Embryonic facial prominence (tissue), 1 donor: ENCODE results near the gene CPEB2.

Source experiments
- DNase-seq: peaks from one replicate; pipeline ENCODE4 v3.0.0-alpha.2; 2016; ENCODE audit errors: extremely low spot score

Gene CPEB2

DNA sequence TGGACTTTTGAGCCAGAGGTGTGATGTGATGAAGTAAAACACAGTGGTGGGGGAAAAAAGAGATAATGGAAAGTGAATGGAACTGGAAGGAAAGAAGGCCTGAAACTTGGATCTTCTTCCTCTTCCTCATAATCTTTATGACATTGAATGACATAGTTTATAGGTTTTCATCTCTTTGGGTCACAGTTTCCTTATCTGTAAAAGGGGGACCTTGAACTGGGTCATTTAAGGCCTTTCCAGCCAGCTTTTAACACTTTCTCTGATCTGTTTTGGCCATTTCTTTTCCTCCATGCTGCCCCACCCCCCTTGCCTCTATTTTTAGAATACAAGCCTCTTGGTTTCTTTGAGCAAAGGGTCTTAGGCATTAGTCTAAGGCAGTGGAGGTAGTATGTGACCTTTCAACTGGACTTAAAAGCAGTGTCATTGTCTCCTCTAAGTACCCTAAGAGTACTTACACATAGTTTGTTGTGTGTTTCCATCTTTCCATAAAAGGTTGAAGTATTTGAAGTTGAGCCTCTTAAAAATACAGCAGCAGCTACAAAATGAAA is 7.8 kb downstream of the CPEB2 start:
- no peak for DNase-seq

DNA sequence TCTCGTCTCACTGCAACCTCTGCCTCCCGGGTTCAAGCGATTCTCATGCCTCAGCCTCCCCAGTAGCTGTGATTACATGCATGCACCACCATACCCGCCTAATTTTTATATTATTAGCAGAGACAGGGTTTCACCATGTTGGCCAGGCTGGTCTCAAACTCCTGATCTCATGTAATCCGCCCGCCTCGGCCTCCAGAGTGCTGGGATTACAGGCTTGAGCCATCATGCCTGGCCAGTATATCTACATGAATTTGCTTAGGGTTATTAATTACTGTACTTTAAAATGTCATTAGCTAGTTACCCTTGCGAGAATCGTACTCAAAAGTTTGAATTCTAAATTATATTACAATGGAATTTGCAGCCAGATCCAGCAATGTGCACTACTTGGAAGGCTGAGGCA is 8.9 kb downstream of the CPEB2 start:
- no peak for DNase-seq

DNA sequence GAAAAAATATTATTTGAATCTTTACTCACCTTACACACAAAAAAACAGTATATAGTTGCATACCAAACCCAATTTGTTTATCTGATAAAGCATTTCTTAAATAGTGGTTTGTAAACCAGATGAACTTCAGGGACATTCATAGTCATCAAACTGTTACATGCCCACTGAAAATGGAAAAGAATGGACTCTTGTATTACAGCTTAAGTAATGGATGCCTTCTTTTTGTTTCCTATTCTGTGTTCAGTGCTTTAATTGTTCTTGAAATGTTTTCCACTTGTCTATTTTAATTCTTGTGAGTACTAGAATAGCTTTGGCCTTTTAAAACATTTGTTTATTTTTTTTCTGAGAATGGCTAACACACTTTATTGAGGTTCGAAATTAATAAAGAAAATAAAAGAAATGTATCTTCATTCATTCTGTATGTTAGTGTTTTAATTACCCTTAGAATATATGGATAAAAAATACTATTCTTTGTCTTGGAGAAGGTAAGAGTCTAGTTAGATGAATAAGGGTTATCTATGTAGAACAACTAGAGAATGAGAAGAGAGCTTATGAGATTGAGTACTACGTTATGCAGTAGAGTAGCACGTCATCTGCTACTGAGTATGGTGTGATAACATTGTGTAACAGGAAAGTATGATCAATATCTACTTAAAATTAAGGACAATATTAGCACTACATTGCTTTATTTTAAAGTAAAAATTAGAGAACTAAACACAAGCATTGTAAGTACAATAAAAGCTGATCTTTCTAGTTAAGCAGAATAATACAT is 9.9 kb downstream of the CPEB2 start:
- no peak for DNase-seq

DNA sequence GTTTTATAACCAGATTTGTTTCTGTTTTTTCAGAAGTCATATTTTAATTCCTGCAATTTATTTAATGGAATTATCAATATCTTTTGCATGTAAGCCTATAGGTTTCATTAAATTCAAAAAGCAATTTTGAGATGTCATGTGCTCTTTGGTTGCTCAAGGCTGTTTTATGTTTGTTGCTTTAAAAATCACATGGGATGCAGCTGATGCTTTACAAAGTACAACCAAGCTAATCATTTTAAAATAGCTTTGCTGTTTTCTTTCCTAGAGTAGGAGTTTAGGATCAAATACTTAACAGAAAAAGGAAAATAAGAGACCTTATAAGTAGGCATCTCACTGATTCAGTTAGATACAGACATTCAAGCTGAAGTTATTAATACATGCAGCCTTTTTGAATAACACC is 11.3 kb downstream of the CPEB2 start:
- DNase-seq, result no peak

DNA sequence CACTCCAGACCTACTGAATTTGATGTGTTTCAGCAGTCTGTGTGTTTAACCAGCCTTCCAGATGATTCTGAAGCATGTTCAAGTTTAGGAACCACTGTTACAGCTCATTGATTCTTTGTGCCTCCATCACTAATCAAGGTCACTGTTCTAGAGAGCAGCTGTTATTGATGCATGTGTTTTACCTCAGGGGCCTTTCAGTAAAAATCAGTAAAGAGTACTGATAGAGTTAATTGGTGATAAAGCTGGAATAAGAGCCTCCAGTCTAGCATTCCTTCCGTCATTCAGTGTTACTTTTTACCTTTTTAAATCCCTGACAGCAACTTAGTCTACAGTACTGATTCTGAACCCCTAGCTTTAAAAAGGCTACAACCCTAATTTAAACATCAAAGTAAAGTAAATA is 12.9 kb downstream of the CPEB2 start:
- DNase-seq, result no peak

DNA sequence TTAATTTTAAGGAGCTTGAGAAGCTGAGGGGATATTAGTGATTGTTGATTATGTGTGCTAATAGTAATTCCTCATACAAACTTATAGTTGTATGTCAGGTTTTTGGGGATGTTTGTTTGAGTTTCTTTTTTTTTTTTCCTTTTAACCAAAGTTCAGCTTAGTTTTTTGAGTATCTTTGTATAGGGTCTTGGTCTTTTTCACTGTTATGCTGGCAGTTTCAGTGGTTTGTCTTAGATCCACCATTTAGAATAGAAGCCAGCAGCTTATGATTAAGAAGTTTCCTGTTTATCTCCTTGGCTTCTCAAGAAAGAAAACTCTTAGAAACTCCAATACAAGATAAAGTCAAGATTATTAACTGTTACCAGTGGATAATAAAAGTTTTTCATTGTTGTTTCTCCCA is 16.1 kb downstream of the CPEB2 start:
- DNase-seq, result no peak

DNA sequence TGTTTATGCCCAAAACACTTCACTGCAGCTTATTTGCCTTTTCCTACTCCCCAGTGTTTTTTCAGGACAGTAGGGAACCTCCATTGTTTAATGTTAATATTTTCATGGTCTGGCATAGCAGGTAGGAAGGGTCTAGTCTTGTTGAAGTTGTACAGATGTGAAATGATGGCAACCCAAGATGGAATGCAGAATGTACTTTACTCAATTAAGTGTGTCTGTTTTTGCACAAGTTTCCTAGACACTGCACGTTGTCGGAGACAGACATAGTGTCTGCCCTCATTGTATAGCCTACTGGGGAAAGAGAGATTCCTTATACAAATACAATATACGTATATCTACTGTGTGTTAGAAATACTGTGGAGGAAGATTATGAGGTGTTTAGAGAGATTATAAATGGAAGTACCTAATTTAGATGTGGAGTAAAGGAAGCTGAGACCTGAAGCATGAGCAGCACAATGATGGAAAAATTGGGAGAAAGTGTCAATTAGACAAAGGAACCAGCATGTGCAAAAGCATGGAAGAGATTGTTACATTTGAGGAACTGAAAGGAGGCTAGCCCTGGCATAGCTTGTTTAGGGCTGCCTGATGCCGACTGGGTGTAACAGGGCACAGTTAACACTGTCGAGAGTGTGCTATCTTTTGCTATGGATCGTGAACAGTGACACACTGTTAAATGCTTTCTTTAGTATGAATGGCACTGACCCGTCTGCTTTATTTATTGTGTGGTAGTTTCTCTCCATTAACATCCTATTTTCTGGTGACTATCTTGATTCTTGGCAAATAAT is 18.4 kb downstream of the CPEB2 start:
- DNase-seq, result no peak

DNA sequence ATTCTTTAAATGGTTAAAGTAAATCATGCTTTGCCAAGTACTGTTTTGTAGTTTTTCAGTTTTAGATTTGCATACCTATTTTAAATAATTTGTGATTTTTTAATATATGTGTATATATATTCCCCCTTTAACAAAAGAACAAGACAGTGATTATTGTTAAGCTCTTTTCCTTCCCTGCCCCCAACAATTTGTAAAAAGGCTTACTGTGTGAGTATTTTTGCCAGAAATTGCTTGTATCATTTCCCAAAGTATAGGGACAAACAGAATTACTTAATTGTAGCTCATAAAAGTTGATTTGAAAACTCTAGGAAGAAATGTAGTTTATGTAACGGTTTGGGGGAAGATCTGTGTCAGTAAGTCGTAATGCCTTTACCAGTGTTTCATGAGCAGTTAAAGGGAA is 19.0 kb downstream of the CPEB2 start:
- no peak for DNase-seq

DNA sequence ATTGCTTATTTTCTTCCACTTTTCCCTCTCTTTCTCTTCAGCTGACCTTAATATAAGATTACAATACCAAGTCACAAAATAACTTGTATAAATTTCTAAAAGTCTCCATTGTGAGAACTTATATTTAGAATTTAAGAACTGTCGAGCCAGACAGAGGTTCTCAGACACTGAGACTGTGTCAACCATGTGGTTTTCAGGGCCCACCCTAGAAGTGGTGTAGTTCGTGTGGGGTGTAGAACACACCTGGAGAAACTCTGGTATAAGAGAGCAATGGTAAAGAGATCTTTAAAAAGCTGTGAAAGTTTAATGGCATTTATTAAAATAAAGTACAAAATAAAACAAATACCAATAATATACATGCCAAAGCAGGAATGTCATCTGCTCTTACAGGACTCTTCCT is 19.7 kb downstream of the CPEB2 start:
- DNase-seq, result no peak

DNA sequence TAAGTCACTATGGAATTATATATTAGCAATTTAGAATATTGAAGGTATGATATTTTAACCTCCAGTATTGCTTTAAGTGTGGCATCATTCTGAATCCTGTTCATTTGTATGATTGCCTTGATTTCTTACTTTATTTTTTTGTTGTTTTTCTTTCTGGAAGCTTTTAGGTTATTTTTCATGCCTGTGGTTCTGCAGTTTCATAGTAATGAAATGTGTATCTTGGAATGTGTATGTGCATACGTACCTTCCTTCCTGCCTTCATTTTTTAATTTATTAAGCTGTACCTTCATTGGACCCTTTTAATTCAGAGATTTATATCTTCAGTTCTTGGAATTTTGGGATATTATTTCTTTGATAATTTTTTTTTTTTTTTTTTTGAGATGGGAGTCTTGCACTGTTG is 22.1 kb downstream of the CPEB2 start:
- no peak for DNase-seq

DNA sequence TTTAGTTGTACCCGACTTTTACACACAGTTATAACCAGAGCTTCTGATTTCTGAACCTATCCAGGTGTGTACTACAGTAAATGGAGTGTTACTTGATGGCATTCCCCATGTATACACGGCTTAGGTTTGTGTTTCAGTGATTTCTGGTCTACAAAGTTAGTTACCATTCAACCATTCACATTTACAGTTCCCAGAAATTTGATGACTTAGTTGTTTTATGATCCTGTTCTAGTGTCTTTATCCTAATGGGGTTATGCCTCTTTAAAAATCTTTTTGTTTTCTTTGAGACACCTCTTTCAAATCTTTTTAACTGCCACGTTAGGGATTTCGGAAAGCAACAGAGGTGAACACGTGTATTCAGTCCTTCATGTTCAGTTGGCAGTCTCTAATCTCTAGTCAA is 23.4 kb downstream of the CPEB2 start:
- DNase-seq, result no peak

DNA sequence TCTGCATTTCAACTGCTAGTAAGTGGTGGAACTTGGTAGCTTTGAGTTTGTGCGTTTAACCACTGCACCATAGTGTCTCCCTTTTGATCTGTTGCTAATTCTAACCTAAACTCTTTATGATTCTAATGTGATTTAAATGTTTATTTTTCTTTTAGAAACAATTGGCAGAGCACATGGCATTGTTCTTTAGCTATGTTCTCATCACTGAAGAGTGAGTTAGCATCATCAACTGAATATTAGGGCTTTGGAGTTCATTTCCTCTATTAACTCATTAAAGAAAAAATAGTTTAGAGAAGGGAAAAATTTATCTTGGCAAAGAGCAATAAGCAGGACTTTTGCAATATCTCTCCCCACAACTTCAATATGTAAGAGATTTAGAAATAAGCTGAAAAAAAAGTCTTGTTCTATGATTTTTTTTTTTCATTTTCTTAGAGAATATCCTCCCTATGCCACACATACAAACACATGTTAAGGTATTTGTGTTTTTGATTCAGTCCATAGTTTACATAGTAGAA is 25.7 kb downstream of the CPEB2 start:
- DNase-seq, result no peak

DNA sequence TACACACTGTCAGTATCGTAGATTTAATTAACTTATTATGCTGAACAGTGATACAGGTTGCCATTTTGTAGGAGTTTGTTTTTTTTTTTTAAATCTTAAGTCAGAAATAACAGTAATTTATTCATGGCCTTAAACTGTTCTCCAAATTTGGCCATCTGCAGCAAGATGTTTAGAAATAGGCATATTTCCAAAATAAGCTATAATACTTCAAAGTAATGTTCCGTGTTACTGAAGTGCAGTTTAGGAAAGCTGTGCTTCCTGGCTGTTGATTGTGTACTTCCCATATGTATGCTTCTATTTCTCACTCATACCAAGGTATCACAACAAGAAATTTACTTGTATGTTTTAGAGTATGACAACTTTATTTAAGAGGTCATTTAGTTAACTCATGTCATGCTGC is 28.9 kb downstream of the CPEB2 start:
- no peak for DNase-seq

DNA sequence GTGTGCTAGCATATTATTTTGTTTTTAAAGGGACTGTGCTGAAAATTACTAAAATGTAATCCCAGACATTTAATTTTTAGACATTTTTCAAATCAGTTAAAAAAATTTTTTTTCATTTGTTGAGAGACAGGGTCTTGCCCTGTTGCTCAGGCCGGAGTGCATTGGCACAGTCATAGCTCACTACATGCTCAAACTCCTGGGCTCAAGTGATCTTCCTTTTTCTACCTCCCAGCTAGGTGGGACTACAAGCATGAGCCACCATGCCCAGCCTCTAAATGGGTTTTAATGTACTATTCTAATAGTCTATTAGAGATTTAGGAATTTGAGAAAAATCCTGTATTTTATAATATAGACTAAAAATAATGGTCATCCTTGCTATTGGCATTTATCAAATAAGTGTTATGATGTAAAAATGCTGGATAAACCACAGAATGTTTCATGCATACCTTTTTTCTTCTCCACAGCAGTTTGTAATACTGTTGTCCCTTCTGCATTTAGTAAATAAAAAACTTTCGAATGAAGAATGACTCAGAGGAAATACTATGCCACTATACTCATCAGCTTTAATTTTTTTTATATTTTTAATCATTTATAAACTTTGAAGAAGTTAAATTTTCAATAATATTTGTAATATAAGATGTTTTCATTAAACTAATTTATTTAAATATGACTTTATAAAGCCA is 29.9 kb downstream of the CPEB2 start:
- DNase-seq, result no peak

DNA sequence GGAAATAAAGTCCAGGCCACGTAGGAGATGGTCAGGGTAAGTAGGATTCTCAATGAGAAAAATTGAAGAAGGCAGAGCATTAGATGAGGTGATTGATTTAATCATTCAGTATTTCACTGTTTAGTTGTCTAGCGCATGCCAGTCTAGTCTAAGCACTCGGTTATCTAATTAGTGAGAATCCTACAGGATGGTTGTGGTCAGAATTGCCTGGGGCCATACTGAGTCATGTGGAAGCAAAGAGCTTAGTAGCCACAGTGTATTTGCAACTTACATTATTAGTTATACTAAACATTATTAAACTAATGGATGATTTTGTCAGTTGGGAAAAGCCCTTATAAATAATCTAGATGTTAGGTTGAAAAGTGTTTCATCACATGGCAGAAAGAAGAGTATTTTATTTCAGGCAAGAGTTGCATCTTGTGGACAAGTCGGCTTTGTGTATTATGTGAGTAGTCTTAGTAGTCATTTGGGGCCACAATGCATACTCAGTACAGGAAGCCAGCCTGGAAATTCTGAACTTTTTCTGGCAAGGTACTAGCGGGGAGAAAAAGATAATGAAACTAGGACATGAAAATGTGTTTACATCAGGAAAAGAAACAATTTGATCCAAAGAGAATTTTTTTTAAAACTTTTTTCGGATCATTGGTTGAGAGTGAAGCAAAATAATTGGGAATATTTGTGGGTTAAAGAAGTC is 31.9 kb downstream of the CPEB2 start:
- no peak for DNase-seq

DNA sequence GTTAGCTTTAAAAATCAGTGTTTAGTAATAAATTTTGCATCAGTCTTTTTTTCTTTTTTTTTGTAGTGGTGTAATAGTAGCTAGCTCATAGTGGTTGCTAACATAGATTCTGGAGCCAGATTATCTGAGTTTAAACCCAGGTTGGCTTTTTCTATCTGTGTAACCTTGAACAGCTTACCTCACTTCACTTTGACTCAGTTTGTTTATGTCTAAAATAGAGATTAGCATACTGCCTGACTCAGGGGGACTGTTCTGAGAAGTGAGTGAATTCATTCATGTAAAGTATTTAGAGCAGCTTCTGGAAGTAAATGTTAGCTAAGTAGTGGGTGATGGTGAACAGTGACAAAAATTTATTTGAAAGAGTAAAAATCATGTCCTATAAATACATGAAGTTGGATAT is 32.9 kb downstream of the CPEB2 start:
- no peak for DNase-seq

DNA sequence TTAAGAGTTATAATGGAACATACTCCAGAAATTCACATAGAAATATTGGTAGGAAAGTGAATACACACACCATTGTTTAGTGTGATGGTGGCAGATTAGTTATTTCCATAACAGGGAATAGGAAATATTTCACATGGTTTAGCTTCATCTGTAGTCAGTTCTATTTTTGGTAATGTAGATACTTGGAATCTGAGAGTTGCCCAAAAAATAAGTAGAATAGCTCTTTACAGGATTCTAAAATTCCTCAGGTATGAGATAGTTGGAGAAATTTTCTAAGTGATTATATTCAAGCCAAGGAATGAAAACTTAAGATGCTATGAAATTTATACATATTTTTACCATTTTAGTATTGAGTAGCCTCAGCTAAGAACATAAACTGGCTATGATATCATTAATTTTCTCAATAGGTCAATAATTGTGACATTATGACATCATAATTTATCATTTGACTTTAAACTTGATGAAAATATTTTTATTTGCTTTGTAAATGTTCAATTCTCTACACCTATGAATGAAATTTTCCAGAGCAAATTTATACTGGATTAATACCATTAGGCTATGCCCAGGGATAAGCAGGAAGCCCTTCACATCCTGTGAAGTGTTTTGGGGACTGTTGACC is 35.8 kb downstream of the CPEB2 start:
- DNase-seq, result no peak

DNA sequence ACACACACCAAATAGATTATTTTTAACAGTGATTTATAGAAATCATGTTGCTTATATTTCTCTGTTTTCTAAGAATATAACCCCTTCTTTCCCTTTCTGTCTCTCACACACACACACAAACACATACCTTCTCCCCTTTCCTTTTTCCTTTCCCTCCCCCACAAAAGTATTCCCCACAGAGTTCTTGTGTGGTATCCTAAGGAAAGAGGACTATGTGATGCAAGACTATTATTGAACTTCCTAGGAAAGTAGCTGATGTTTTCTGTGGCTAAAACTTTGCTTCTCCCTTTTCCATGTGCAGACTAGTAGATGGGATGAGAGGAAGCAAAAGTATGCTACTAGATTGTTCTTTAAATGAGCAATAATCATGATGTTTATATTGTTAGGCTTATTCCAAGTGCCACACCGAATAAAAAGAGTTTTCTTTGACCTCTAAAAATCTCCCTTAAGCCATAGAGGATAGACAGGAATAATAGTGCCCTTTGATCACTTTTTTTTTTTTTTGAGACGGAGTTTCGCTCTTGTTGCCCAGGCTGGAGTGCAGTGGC is 38.7 kb downstream of the CPEB2 start:
- DNase-seq, result no peak

DNA sequence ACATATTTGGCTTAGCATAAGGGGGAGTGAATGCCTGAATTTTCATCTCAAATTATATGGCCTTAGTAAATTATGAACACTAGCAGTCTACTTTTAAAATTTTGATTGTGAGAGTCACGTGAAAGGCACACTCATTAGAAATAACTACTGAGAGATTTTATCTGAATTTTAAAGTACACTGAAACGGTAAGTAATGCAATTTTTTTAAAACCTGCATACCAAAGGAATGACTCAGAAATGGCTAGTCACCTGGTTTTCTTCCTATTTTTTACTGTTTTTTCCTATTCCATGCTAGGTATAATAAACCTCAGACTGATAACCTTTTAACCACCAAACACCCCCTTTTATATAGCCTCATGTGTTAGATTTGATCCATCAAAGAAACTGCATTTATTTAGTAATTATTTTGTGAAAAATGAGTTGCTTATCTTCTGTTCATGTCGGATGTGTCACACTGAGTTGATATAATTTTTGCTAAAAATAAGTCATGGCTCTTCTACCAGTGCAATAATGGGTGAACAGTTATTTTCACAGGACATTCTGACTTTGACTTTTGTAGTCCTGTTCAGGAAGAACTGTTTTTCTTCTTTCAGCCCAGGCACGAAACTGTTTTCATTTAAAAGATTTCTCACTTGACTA is 40.4 kb downstream of the CPEB2 start:
- no peak for DNase-seq

DNA sequence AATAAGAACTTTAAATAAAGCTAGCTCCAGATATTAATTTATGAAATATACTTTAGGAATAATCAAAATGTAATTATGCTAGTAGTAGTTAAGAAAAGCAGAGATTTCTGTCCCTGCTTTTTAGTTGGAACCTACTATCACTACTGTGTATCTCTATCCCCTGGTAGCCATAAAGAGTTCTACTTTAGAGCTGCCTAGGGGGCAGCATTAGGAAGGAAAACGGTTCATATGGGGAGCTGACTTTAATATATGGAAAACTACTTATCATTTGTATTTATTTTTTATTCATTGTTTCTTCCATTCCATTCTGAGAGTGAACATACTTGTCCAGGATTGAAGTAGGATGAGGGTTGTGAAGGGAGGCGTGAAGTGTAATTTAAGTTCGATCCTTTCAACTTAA is 40.9 kb downstream of the CPEB2 start:
- DNase-seq, result no peak

DNA sequence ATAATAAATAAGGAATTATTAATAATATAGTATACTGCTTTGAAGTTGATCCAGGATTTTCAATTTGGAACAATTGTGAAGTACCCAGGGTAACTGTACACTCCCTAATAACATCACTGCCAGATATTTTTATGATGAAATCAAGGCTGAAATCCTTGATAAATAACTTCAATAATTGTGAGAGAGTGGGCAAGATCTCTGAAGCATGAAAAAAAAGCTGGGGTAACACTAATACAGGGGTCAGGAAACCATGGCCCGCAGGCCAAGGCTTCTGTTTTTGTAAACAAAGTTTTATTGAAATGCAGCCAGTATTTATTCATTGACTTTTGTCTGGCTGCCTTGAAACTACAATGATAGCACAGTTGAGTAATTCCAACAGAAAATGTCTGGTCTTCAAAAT is 41.6 kb downstream of the CPEB2 start:
- no peak for DNase-seq
